CD4-positive, alpha-beta T cell treated with Interleukin-17A for 1 hour (primary cell): ENCODE data around the gene PPP2R5E.

ENCODE experiments used
- DNase-seq: peaks from one replicate; pipeline ENCODE4 v3.0.0-alpha.2; 2020

PPP2R5E gene

GRCh38 chr14:63362389-63362819 is 180.8 kb downstream of the PPP2R5E start:
- no peak for DNase-seq

- DNase-seq, result no peak
Observed at GRCh38 chr14:63361790-63362189, 181.4 kb downstream of the PPP2R5E start.

GRCh38 chr14:63357841-63358240 is 185.3 kb downstream of the PPP2R5E start:
- no peak for DNase-seq

GRCh38 chr14:63345826-63346225 is 197.4 kb downstream of the PPP2R5E start:
- DNase-seq, result no peak

GRCh38 chr14:63344336-63344735 is 198.8 kb downstream of the PPP2R5E start:
- no peak for DNase-seq

GRCh38 chr14:63343878-63344277 is 199.3 kb downstream of the PPP2R5E start:
- DNase-seq, result no peak

- no peak for DNase-seq
Observed at GRCh38 chr14:63342371-63342770, 200.8 kb downstream of the PPP2R5E start.

- no peak for DNase-seq
Observed at GRCh38 chr14:63328787-63329737, 214.1 kb downstream of the PPP2R5E start.

- no peak for DNase-seq
Observed at GRCh38 chr14:63326840-63327239, 216.3 kb downstream of the PPP2R5E start.

GRCh38 chr14:63322897-63323573 is 220.1 kb downstream of the PPP2R5E start:
- DNase-seq, result no peak

- no peak for DNase-seq
Observed at GRCh38 chr14:63322472-63322871, 220.7 kb downstream of the PPP2R5E start.
